Renal cortex interstitium (tissue), 11 donors: Measurements from ENCODE around the gene PDE6C. TPM values are rescaled to one million over a fixed set of nuclear protein-coding genes. Genes with fewer than 3 reads are reported as not detected.
"Not testable (repeated sequence)": the region's sequence is repeated elsewhere in the genome, so short reads cannot be mapped to it uniquely, and the experiment has no call there.

ENCODE experiments used
- DNase-seq, 11 donors: peaks; one replicate each; pipeline ENCODE4 v3.0.0-alpha.2; 2013; ENCODE audit warnings: low read depth in 9 of 11, low spot score in 4 of 11; ENCODE audit errors: extremely low read depth in 1 of 11
- polyA plus RNA-seq, 3 donors: library from polyadenylated mRNA; unstranded; fragments of 120-200 nt; gene quantifications; one replicate each; pipeline ENCODE4 v1.2.1, GENCODE V29; 2013; ENCODE audit not compliant: insufficient read length in 3 of 3

PDE6C gene
- polyA plus RNA-seq, 3 donors: 0.40 to 1.1 (median 0.69) TPM

DNA sequence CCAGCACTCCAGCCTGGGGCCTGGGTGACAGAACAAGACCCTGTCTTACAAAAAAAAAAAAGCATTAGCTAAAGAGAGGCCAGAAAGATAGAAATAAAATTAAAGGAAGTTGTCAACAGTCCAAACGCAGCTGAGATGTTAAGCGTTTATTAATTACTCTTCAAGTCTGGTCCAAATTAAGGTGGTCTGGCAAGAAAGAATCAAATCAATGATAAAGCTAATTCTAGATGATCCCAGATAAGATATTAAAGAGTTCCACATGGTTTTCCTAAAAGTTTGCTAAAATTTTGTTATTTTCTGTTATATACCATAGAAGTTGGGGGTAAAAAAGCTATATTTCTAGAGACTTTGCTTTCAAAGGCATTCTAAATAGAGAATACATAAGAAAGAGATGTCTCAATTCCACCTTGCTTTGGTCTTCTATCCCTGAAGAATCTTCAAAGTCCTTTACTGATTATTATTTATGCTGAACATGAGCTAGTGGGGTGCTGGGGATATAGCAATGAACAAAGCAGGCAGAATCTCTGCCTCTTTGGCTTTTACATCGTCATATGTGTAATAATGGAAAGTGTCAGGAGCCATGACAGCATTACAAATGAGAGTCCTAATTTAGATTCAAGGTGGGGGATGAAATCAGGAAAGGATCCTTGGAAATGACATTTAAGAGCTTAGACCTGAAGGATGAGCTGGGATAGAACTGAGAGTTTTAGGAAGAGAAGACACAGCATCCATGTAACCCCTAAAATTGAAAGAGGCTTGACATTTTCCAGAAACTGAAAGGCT is 66.7 kb downstream of the PDE6C start:
- no peak for DNase-seq

- DNase-seq: peak in 8 of 11 donors; percentile 13 to 32 (median 20)
Measured at GRCh38 chr10:93680412-93681047, 68.2 kb downstream of the PDE6C start.

DNA sequence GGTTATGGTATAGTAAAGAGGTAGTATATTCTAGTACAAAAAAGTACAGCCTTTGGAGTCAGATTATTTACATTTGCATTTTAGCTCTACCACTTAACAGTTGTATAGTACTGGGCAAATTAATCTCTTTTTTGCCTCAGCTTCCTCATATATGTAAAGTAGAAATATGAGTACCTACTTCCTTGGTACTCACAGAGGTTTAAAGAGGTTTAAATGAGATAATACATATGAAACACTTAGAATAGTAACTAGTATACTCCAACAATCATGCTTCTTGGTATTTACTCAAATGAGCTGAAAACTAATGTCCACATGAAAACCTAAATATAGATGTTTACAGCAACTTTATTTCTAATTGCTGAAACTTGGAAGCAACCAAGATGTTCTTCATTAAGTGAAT is 75.4 kb downstream of the PDE6C start:
- DNase-seq: no peak

GRCh38 chr10:93695740-93696139 is 83.4 kb downstream of the PDE6C start:
- DNase-seq: peak in 2 of 11 donors; percentile 1 to 8

- not testable (repeated sequence) for DNase-seq
Measured at GRCh38 chr10:93696582-93696981, 84.2 kb downstream of the PDE6C start.

GRCh38 chr10:93697207-93697606 is 84.9 kb downstream of the PDE6C start:
- no peak for DNase-seq

GRCh38 chr10:93701866-93702209 is 89.5 kb downstream of the PDE6C start:
- DNase-seq: peak in 1 of 11 donors; percentile 23

DNA sequence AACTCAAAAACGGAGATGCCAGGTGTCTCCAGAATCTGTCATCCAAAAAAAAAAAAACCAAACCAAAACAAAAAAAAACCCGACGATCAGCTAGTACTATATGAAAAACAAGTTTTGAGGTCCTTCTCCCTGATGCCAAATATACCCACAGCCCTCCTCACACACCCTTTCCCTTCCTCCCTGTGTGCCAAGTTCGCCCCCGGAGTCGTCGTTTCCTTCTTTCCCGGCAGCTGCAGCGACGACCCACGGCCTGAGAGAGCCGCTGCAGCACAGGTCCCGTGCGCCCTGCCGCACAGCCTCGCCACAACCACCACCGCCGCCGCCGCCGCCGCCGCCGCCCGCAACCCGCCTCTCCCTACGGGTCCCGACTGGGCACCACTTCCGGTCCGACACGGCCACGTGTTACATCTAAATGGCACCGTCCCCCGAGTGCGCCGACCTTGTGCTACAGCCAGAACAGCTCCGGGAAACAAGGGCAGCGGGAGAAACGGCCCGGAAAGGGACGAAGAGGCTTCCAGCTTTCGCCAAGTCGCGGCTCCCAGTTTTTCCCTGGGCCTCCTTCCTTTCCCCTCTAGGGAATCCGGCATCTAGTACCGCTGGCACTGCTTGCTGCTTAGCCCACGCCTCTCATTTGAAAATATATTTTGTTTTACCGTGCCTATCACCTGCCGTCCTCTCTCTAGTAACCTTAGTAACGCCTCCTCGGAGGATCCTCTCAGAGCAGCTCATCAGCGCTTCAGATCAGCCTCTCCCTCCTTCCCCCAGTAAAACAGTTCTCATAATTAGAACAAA is 90.1 kb downstream of the PDE6C start, which contains the start of gene FRA10AC1:
Gene FRA10AC1, minus strand, starts transcription at position 383 of the 792 bp plus-strand sequence. CDS start 2,486 bp downstream, outside the sequence.
- peak; percentile 81 to 93 (median 87) for DNase-seq

- DNase-seq: peak in 2 of 11 donors; percentile 5 to 7
Measured at GRCh38 chr10:93703066-93703465, 90.7 kb downstream of the PDE6C start.

DNA sequence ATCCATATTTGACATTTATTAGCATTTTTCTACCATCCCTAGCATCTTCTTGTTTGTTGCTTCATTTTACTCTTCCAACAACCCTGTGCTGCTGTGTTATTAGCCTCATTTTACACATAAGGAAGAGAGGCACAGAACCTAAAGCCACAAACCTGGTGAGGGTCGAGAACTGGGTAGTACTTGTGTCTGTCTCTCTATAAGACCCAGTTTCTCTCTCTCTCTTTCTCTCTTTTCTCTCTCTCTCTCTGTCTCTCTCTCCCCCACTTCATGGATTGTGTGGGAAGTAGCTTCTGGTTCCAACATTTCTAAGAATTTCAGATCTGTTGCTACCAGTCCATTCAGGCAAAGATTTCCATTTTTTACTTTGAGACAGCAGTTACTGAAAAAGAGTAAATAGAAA is 91.5 kb downstream of the PDE6C start:
- no peak for DNase-seq

DNA sequence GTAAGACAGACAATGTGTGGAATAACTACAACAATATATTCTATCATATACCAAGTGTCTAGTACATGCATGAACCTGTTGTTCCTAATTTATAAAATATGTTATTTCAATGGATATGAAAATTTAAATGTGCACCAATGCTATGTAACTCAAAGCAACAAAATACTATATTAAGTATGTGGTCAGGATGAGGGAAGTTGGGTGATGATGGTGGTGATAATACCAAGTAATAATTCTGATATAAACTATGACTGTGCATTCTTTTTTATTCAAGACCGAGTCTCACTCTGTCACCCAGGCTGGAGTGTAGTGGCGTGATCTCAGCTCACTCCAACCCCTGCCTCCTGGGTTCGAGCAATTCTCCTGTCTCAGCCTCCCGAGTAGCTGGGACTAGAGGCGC is 92.1 kb downstream of the PDE6C start:
- DNase-seq: no peak

DNA sequence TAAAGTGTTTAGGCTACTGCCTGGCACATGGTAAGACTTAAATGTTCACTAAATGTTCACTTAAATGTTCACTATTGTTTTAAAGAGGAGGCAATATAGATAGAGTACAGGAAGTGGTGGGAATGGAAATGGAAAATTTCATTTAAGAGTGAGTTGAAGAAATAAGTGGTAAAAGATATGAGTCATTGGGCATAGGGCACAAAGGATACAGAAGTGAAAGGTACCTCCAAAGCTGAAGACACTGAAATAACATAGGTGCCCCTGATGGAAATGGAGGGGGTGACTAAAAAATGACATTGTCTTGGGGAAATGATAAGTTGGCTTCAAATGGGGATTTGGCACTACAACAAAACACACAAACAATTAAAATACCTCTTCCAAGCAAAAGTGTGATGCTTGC is 95.3 kb downstream of the PDE6C start:
- DNase-seq: no peak

DNA sequence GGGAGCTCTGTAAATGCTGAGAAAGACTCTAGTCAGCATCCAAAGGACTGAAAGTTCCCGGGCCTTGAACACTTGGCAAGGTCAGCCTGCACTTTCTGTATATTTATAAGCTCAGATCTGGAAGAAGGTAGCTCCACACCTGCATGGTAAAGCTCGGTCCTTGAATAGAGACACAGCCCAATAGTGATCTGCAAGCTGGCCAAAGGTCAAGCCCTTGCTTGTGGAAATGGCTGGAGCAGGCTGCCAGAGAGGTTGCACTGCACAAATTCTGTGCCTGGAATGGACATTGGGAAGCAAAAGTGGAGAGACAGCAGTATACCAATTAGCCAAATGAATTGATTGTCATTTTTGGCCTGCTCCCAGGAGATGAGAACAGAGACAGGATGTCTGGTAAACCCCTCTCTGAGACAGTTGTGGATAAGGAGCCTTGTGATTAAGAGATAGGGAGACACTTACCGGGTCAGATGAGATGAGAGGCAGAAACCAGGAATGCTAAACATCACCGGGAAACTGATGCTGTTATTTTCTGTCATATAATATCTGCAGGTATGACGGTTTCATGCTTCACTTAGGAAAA is 98.1 kb downstream of the PDE6C start:
- DNase-seq: no peak

- no peak for DNase-seq
Measured at GRCh38 chr10:93711891-93712290, 99.6 kb downstream of the PDE6C start.

GRCh38 chr10:93712593-93712992 is 100.3 kb downstream of the PDE6C start:
- no peak for DNase-seq

DNA sequence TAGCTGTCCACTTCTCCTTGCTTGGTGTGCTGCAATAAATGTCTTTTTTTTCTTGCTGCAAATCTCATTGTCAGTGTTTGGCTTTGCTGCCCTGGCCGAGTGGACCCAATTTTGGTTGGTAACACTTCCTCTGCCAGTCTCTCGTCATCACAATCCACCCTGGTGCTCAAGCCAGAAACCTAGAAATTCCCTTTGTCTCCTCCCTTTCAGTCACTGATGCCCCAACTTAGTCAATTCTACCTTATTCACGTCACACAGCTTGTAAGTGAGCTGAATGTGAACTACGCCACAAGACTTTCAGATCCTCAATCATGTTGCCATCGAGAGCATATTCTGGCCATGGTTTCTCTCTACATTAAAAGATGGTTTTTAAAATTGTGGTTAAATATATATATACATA is 103.0 kb downstream of the PDE6C start:
- no peak for DNase-seq
